ENCODE data around the gene MAP4K4. TPM values are rescaled to one million over a fixed set of nuclear protein-coding genes. Genes with fewer than 3 reads are reported as not detected.

The MAP4K4 gene
- total and polyA plus RNA-seq, 2 experiments from 2014 or later: 20.3 to 115 TPM

DNA sequence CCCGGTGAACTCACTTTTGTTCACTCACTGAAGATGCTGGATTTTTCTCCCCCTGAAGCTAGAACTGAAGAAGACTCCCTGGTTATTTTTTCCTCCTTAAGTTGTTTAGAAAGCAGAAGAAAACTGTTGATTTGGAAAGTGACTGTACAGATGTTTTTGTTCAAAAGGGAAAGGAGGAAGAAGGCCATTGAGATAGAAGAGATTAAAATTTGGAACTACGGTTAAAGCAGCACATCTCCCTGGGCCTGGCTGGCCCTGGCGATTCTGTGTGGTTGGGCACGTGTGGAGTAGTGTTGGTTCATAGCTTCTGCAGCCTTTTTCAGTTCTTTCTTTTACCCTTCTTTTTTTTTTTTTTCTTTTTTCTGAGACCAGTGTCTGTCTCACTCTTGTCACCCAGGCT is 109.2 kb downstream of the MAP4K4 start:
- in situ Hi-C loops (cut with MboI): no loop called here
- Histone ChIP-seq H3K4me1 (ENCODE audit: insufficient read depth) (peaks cover 68% of the 10 kb centered on the region), H3K27ac (peak overlapping the region; percentile 72), H2AFZ (0 out of 2 replicates have a peak overlapping the region, but pooled peaks have one; percentile 4), H3F3A (ENCODE audit: insufficient read depth) (peaks cover 54% of the 10 kb centered on the region), H3K27me3 (replicated peaks; ENCODE audit: insufficient read depth) (no peaks in the 10 kb centered on the region), H3K4me2 (ENCODE audit: unreplicated experiment) (peak overlapping the region; percentile 70), H3K4me3 (peak overlapping the region; percentile 51), H3K9me2 (ENCODE audit: insufficient read depth) (no peaks in the 10 kb centered on the region), H3K36me3 (ENCODE audit: low read depth) (no peaks in the 10 kb centered on the region; the same call in 1 of the 2 replicates), H3K79me2 (ENCODE audit: insufficient read depth) (peaks cover 100% of the 10 kb centered on the region), H3K9ac (peak overlapping the region; percentile 52), H3K9me3 (ENCODE audit: low read depth) (no peaks in the 10 kb centered on the region), H4K20me1 (ENCODE audit: insufficient read depth) (no peaks in the 10 kb centered on the region; the same call in 1 of the 2 replicates)
- TF ChIP-seq EZH2phosphoT487 (IDR thresholded peaks at IDR 0.05; ENCODE audit: insufficient read depth, low read depth) (no peak), EZH2 (IDR thresholded peaks at IDR 0.05; ENCODE audit: insufficient read depth, poor library complexity, severe bottlenecking) (no peak)
- 5 to 9% methylated on average over 4 of the region's 4 CpGs for WGBS, 2 experiments (ENCODE audit: low coverage in 1 of 2, low lambda C conversion rate in 2 of 2, missing lambda C conversion rate in 2 of 2)
- DNase-seq: peak; percentile 62

DNA sequence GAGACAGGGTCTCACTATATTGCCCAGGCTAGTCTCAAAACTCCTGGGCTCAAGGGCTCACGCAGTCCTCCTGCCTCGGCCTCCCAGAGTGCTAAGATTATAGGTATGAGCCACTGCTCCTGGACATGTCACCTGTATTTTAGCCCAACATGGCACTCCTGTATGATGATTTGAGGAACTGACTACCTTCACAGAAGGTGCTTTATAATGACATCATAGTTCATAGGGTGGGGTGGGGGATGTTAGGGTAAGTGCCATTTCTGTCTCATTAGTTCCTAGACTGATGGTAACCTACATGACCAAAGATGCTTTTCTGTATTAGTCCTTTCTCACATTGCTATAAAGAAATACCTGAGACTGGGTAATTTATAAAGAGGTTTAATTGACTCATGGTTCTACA is 109.7 kb downstream of the MAP4K4 start:
- H3K36me3 ChIP-seq (ENCODE audit: low read depth): no peaks in the 10 kb centered on the region; the same call in 1 of the 2 replicates
- no peak overlapping the region for H2AFZ ChIP-seq
- H3K79me2 ChIP-seq (ENCODE audit: insufficient read depth): peaks cover 100% of the 10 kb centered on the region
- peak overlapping the region; percentile 72 for H3K27ac ChIP-seq
- no peak for DNase-seq
- peaks cover 68% of the 10 kb centered on the region for H3K4me1 ChIP-seq (ENCODE audit: insufficient read depth)
- H3K27me3 ChIP-seq (replicated peaks; ENCODE audit: insufficient read depth): no peaks in the 10 kb centered on the region
- in situ Hi-C loops (cut with MboI): no loop called here
- no peaks in the 10 kb centered on the region for H3K9me2 ChIP-seq (ENCODE audit: insufficient read depth)
- WGBS, 2 experiments (ENCODE audit: low coverage in 1 of 2, low lambda C conversion rate in 2 of 2, missing lambda C conversion rate in 2 of 2): 93 to 100% methylated on average over 2 of the region's 2 CpGs
- H3K9ac ChIP-seq: peak overlapping the region; percentile 52; the same call in 1 of the 2 replicates
- peaks cover 5% of the 10 kb centered on the region; the same call in 1 of the 2 replicates for H4K20me1 ChIP-seq (ENCODE audit: insufficient read depth)
- peak overlapping the region; percentile 70 for H3K4me2 ChIP-seq (ENCODE audit: unreplicated experiment)
- TF ChIP-seq EZH2phosphoT487 (IDR thresholded peaks at IDR 0.05; ENCODE audit: insufficient read depth, low read depth) (no peak), EZH2 (IDR thresholded peaks at IDR 0.05; ENCODE audit: insufficient read depth, poor library complexity, severe bottlenecking) (no peak)
- H3K4me3 ChIP-seq: peak overlapping the region; percentile 51; the same call in 1 of the 2 replicates
- no peaks in the 10 kb centered on the region for H3K9me3 ChIP-seq (ENCODE audit: low read depth)
- peaks cover 54% of the 10 kb centered on the region for H3F3A ChIP-seq (ENCODE audit: insufficient read depth)

DNA sequence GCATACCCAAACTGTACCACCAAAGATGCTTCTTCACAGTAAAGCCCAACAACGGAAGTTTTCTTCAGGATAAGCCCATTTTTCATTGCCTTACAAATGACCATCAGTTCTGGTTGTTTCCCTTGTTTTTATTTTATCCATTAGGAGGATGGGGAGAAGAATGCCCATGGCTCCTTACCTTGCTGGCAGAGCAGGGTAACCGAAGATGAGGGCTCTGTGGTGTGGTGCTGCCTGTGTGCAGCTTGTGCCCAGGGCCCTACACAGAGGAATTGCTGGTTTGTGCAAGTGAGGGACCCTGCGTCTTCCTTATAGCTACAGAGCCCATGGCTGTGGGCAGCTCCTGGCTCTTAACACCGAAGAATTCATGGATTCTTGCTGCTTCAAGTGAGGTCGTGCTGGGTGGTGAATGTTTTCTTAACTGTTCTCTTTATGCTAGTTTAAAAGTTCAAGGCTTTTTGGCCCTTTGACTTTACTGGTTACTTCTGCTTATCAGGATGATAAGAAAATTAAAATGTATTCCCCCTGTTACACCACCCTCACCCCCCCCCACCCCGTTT is 110.6 kb downstream of the MAP4K4 start:
- no peaks in the 10 kb centered on the region for H3K9me2 ChIP-seq (ENCODE audit: insufficient read depth)
- peaks cover 100% of the 10 kb centered on the region for H3K79me2 ChIP-seq (ENCODE audit: insufficient read depth)
- H4K20me1 ChIP-seq (ENCODE audit: insufficient read depth): peaks cover 9% of the 10 kb centered on the region; the same call in 1 of the 2 replicates
- H3K4me1 ChIP-seq (ENCODE audit: insufficient read depth): peaks cover 62% of the 10 kb centered on the region
- H3K9me3 ChIP-seq (ENCODE audit: low read depth): no peaks in the 10 kb centered on the region
- no peaks in the 10 kb centered on the region for H3K27me3 ChIP-seq (replicated peaks; ENCODE audit: insufficient read depth)
- no peak overlapping the region for H2AFZ ChIP-seq
- in situ Hi-C loops (cut with MboI): no loop called here
- no peak overlapping the region for H3K4me3 ChIP-seq
- no peak overlapping the region for H3K27ac ChIP-seq
- H3K4me2 ChIP-seq (ENCODE audit: unreplicated experiment): no peak overlapping the region
- H3F3A ChIP-seq (ENCODE audit: insufficient read depth): peaks cover 59% of the 10 kb centered on the region
- TF ChIP-seq EZH2phosphoT487 (IDR thresholded peaks at IDR 0.05; ENCODE audit: insufficient read depth, low read depth): no peak
- TF ChIP-seq EZH2 (IDR thresholded peaks at IDR 0.05; ENCODE audit: insufficient read depth, poor library complexity, severe bottlenecking): no peak
- WGBS, 2 experiments (ENCODE audit: low coverage in 1 of 2, low lambda C conversion rate in 2 of 2, missing lambda C conversion rate in 2 of 2): 88% methylated on average over 6 of the region's 6 CpGs
- no peak overlapping the region for H3K9ac ChIP-seq
- DNase-seq: no peak
- no peaks in the 10 kb centered on the region for H3K36me3 ChIP-seq (ENCODE audit: low read depth)

DNA sequence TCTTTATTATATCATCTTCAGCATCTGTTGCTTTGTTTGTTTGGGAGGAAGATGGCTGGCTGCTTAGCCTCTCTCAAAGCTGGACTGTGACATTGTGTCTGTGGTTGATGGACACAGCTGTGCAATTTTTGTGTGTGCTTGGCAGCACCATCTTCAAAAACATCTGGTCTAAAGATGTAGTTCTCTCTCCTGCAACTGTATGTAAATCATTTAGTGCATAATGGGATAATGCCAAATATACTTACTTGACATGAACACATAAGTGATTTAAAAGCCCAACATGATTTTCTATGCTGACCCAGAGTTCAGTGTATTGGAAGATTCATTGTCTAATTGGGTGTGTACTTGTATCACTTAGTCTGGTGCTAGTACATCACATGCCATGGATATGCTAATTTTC is 112.2 kb downstream of the MAP4K4 start:
- Histone ChIP-seq H3K4me2 (ENCODE audit: unreplicated experiment) (no peak overlapping the region), H3K4me1 (ENCODE audit: insufficient read depth) (peaks cover 46% of the 10 kb centered on the region), H3K9me2 (ENCODE audit: insufficient read depth) (no peaks in the 10 kb centered on the region), H3K9ac (no peak overlapping the region), H3K9me3 (ENCODE audit: low read depth) (no peaks in the 10 kb centered on the region), H3K27ac (no peak overlapping the region; the same call in 1 of the 2 replicates), H3K27me3 (replicated peaks; ENCODE audit: insufficient read depth) (no peaks in the 10 kb centered on the region), H3K79me2 (ENCODE audit: insufficient read depth) (peaks cover 100% of the 10 kb centered on the region), H4K20me1 (ENCODE audit: insufficient read depth) (peaks cover 14% of the 10 kb centered on the region), H3K4me3 (no peak overlapping the region), H2AFZ (no peak overlapping the region), H3K36me3 (ENCODE audit: low read depth) (no peaks in the 10 kb centered on the region), H3F3A (ENCODE audit: insufficient read depth) (peaks cover 50% of the 10 kb centered on the region)
- DNase-seq: no peak
- in situ Hi-C loops (cut with MboI): no loop called here
- TF ChIP-seq EZH2phosphoT487 (IDR thresholded peaks at IDR 0.05; ENCODE audit: insufficient read depth, low read depth): no peak

Measured in GM23248 (cell line).